Calu3 (cell line): Measurements from ENCODE around the gene RERG. TPM values are rescaled to one million over a fixed set of nuclear protein-coding genes. Genes with fewer than 3 reads are reported as not detected.

Experiments
- BruUV-seq: library from RNA; stranded (reverse); fragments of 400-500 nt; replicated peaks from 2 replicates; lab custom pipeline; 2021; lab: Mats Ljungman, UMichigan
- CTCF ChIA-PET: fragments of 300-600 bp; sonication (Branson Sonifier 250); formaldehyde crosslinking; loops from one replicate; lab custom pipeline; 2022; ENCODE audit warnings: antibody characterized with exemption; lab: Charles Lee
- DNase-seq: peaks from one replicate; pipeline ENCODE4 v3.0.0; 2022
- H3K27ac Mint-ChIP-seq: one replicate; pipeline ENCODE4 v1.8.0; 2022; ENCODE audit warnings: mixed read lengths; ENCODE audit not compliant: unreplicated experiment
- H3K27me3 Mint-ChIP-seq: one replicate; pipeline ENCODE4 v1.8.0; 2022; ENCODE audit warnings: mixed read lengths; ENCODE audit not compliant: unreplicated experiment
- H3K36me3 Mint-ChIP-seq: one replicate; pipeline ENCODE4 v1.8.0; 2022; ENCODE audit warnings: mild to moderate bottlenecking, moderate library complexity, mixed read lengths; ENCODE audit not compliant: insufficient read depth, unreplicated experiment
- H3K4me1 Mint-ChIP-seq: one replicate; pipeline ENCODE4 v1.8.0; 2022; ENCODE audit warnings: mild to moderate bottlenecking, low read depth, mixed read lengths; ENCODE audit not compliant: unreplicated experiment
- H3K4me3 Mint-ChIP-seq: one replicate; pipeline ENCODE4 v1.8.0; 2022; ENCODE audit warnings: mild to moderate bottlenecking, low read depth, moderate library complexity, mixed read lengths; ENCODE audit not compliant: unreplicated experiment
- H3K9me3 Mint-ChIP-seq: one replicate; pipeline ENCODE4 v1.8.0; 2022; ENCODE audit warnings: low read depth, mixed read lengths; ENCODE audit not compliant: unreplicated experiment
- CTCF ChIP-seq: fragments of 200-600 bp; IDR thresholded peaks from one replicate; pipeline ENCODE4 v1.8.0; 2022; ENCODE audit warnings: antibody characterized with exemption; ENCODE audit not compliant: unreplicated experiment
- intact Hi-C: fragments of 100-400 bp; cut with micrococcal nuclease; formaldehyde crosslinking; loops from one replicate; pipeline ENCODE4 v1.10.0; 2022; ENCODE audit not compliant: unreplicated experiment
- total RNA-seq: library from RNA; stranded (reverse); gene quantifications from 2 replicates; pipeline ENCODE4 v1.2.3, GENCODE V29; 2022

The RERG gene
- total RNA-seq, 1 experiment from 2014 or later: 6.0 TPM

DNA sequence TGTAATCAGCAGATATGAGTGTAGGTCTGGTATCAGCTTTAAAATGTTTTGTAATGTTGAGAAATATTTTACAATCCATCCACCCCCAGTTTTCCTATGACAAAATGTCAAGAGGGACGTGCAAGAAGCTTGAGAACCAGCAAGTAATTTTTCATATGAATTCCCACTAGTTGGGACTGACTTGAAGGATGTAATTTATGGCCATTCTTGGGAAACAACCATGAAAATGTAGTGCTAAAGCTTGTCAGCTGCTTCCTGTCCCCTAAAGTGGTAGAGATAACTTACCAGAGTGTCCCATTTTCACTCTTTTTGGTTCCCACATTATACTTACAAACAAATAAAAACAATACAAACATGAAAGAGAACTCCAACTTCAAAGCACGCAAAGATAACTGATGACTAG, 63.9 kb downstream of the RERG start:
- peaks cover 23% of the 10 kb centered on the region for H3K4me1 Mint-ChIP-seq
- intact Hi-C loops: loop anchor here (10.0 kb wide), 1 partner anchor 312 kb away; the partner anchor contains the start of gene ART4
- no peak for DNase-seq
- CTCF ChIA-PET: no interaction called here
- no peaks in the 10 kb centered on the region for H3K27me3 Mint-ChIP-seq
- peaks cover 5% of the 10 kb centered on the region for H3K36me3 Mint-ChIP-seq
- no peak for TF ChIP-seq CTCF
- no peak overlapping the region for H3K27ac Mint-ChIP-seq
- no TSS peak for BruUV-seq
- no peaks in the 10 kb centered on the region for H3K9me3 Mint-ChIP-seq
- no peak overlapping the region for H3K4me3 Mint-ChIP-seq

- H3K4me1 Mint-ChIP-seq: peaks cover 34% of the 10 kb centered on the region
- no TSS peak for BruUV-seq
- no peaks in the 10 kb centered on the region for H3K9me3 Mint-ChIP-seq
- no peak overlapping the region for H3K27ac Mint-ChIP-seq
- no peak for TF ChIP-seq CTCF
- no peak overlapping the region for H3K4me3 Mint-ChIP-seq
- CTCF ChIA-PET: interaction anchor here (1.4 to 4.1 kb wide), 2 partner anchors 55 to 66 kb away, joined by 3 to 45 read pairs; partner anchors contain the start of gene RERG
- DNase-seq: no peak
- no peaks in the 10 kb centered on the region for H3K27me3 Mint-ChIP-seq
- H3K36me3 Mint-ChIP-seq: peaks cover 5% of the 10 kb centered on the region
- intact Hi-C loops: loop anchor here (10.0 kb wide), 1 partner anchor 310 kb away; the partner anchor contains the start of gene ART4
Measured at GRCh38 chr12:15155271-15155670, 65.9 kb downstream of the RERG start.

- no peak for TF ChIP-seq CTCF
- intact Hi-C loops: loop anchor here (5.0 to 10.0 kb wide), 3 partner anchors 157 to 368 kb away; partner anchors contain the start of gene ART4
- DNase-seq: no peak
- BruUV-seq: no TSS peak
- H3K9me3 Mint-ChIP-seq: no peaks in the 10 kb centered on the region
- no peak overlapping the region for H3K27ac Mint-ChIP-seq
- no peaks in the 10 kb centered on the region for H3K27me3 Mint-ChIP-seq
- no peak overlapping the region for H3K4me3 Mint-ChIP-seq
- peaks cover 34% of the 10 kb centered on the region for H3K4me1 Mint-ChIP-seq
- H3K36me3 Mint-ChIP-seq: peaks cover 5% of the 10 kb centered on the region
- CTCF ChIA-PET: interaction anchor here (4.1 kb wide), 1 partner anchor 67 kb away, joined by 45 read pairs; the partner anchor contains the start of gene RERG
Measured at GRCh38 chr12:15154103-15154502, 67.1 kb downstream of the RERG start.

DNA sequence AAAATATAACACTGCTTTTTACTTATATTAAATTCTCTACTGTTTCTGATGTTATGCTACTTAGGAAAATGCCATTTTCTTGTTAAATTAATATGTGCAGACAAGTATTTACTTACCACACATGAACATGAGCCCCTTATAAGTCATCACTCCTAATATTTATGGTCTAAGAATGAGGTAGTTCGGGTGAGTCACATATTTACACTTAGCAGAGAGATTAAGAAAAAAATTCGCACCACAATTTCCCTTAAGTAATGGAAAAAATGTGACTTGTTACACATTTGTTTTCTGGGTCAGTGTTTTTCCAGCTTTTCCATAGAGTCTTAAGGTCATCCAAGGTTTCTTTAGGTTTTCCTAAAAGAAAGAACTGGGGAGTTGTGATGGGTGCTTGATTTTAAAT, 68.3 kb downstream of the RERG start:
- no TSS peak for BruUV-seq
- Mint-ChIP-seq H3K27me3 (no peaks in the 10 kb centered on the region), H3K9me3 (no peaks in the 10 kb centered on the region), H3K4me3 (peak overlapping the region; percentile 34), H3K4me1 (peaks cover 34% of the 10 kb centered on the region), H3K36me3 (peaks cover 5% of the 10 kb centered on the region), H3K27ac (peak overlapping the region; percentile 63)
- CTCF ChIA-PET: interaction anchor here (0.8 to 4.1 kb wide), 2 partner anchors 68 to 224 kb away, joined by 3 to 45 read pairs; partner anchors contain the start of gene RERG
- intact Hi-C loops: loop anchor here (2.0 to 10.0 kb wide), 4 partner anchors 18 to 369 kb away; partner anchors contain the start of gene ART4
- no peak for TF ChIP-seq CTCF
- DNase-seq: no peak
